ENCODE results near the gene ADAMTS8. TPM values are rescaled to one million over a fixed set of nuclear protein-coding genes. Genes with fewer than 3 reads are reported as not detected.

The ADAMTS8 gene
- total RNA-seq, 1 donor from 2014 or later, result 1.5 TPM

DNA sequence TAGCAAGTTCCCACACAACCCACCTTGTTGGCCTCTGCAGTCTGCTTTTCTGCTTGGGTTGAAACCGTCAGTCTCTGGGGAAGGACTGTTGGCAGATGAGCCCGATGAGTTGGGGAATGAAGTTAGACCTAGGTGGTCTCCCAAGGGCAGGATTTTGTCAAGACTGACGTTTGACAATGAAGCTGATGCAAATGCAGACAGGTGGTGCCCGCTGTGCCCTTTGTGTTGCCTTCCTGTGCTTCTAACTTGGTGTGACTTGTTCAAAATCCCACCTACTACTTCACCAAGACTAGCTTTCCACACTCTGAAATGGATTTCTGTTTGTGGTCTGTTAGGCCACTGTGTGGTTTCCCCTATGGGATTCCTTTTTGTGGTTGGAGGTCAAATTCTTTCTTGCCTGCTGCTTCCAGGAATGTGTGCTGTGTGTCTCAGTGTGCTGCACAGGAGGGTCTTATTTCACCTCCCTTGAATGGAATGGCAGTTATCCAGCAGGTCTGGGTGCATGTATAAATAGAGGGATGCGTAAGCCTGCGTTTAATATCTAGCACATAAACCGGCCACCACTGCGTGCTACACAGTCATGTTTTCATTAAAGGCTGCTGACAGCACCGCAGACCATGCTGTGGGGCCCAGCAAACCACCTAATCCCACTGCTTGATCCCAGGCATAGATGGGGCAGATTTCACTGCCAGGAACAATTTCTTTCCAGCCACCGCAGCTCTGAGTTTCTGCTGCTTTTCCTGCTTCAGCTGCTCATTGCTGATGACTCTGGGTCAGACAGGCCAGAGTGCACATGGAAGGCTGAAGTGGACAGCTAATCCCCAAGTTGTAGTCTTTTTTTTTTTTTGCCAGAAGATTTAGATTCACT lies 44.8 kb downstream of the ADAMTS8 start:
- Histone ChIP-seq H3K27me3 (no peaks in the 10 kb centered on the region), H3K36me3 (no peaks in the 10 kb centered on the region)
- no peak for DNase-seq (ENCODE audit: extremely low spot score in 2 of 2)

GRCh38 chr11:130381317-130381716 lies 47.1 kb downstream of the ADAMTS8 start:
- DNase-seq (ENCODE audit: extremely low spot score in 2 of 2), result no peak
- Histone ChIP-seq H3K9me3 (no peaks in the 10 kb centered on the region), H3K4me1 (no peaks in the 10 kb centered on the region), H3K27me3 (no peaks in the 10 kb centered on the region), H3K36me3 (no peaks in the 10 kb centered on the region), H3K27ac (no peak overlapping the region), H3K4me3 (no peak overlapping the region)
- intact Hi-C loops (cut with DNase I), result no loop called here
- TF ChIP-seq CTCF (IDR thresholded peaks at IDR 0.05) (no peak), POLR2A (IDR thresholded peaks at IDR 0.05) (no peak), POLR2AphosphoS5 (IDR thresholded peaks at IDR 0.05; ENCODE audit: insufficient read depth in 1 of 2, low read depth in 1 of 2) (no peak)

More for the DNA sequence above, 44.8 kb downstream of the ADAMTS8 start:
- H3K4me3 ChIP-seq, result no peak overlapping the region
- no peak overlapping the region for H3K27ac ChIP-seq
- no peaks in the 10 kb centered on the region for H3K4me1 ChIP-seq
- no peaks in the 10 kb centered on the region for H3K9me3 ChIP-seq
- no peak for TF ChIP-seq CTCF (IDR thresholded peaks at IDR 0.05)
- no peak for TF ChIP-seq POLR2AphosphoS5 (IDR thresholded peaks at IDR 0.05; ENCODE audit: insufficient read depth in 1 of 2, low read depth in 1 of 2)
- TF ChIP-seq POLR2A (IDR thresholded peaks at IDR 0.05), result no peak
- intact Hi-C loops (cut with DNase I), result no loop called here

GRCh38 chr11:130380778-130381177 lies 47.6 kb downstream of the ADAMTS8 start:
- no peaks in the 10 kb centered on the region for H3K36me3 ChIP-seq
- no peaks in the 10 kb centered on the region for H3K27me3 ChIP-seq
- H3K27ac ChIP-seq, result no peak overlapping the region
- TF ChIP-seq POLR2A (IDR thresholded peaks at IDR 0.05) (no peak), POLR2AphosphoS5 (IDR thresholded peaks at IDR 0.05; ENCODE audit: insufficient read depth in 1 of 2, low read depth in 1 of 2) (no peak), CTCF (IDR thresholded peaks at IDR 0.05) (no peak)
- intact Hi-C loops (cut with DNase I), result no loop called here
- no peaks in the 10 kb centered on the region for H3K4me1 ChIP-seq
- DNase-seq (ENCODE audit: extremely low spot score in 2 of 2), result no peak
- H3K9me3 ChIP-seq, result no peaks in the 10 kb centered on the region
- no peak overlapping the region for H3K4me3 ChIP-seq

- no peaks in the 10 kb centered on the region for H3K4me1 ChIP-seq
- H3K36me3 ChIP-seq, result no peaks in the 10 kb centered on the region
- H3K9me3 ChIP-seq, result no peaks in the 10 kb centered on the region
- H3K27ac ChIP-seq, result no peak overlapping the region
- no peak for DNase-seq (ENCODE audit: extremely low spot score in 2 of 2)
- no peak overlapping the region for H3K4me3 ChIP-seq
- no peaks in the 10 kb centered on the region for H3K27me3 ChIP-seq
- intact Hi-C loops (cut with DNase I), result no loop called here
- TF ChIP-seq CTCF (IDR thresholded peaks at IDR 0.05), result no peak
Observed at GRCh38 chr11:130379276-130379675, 49.1 kb downstream of the ADAMTS8 start.

DNA sequence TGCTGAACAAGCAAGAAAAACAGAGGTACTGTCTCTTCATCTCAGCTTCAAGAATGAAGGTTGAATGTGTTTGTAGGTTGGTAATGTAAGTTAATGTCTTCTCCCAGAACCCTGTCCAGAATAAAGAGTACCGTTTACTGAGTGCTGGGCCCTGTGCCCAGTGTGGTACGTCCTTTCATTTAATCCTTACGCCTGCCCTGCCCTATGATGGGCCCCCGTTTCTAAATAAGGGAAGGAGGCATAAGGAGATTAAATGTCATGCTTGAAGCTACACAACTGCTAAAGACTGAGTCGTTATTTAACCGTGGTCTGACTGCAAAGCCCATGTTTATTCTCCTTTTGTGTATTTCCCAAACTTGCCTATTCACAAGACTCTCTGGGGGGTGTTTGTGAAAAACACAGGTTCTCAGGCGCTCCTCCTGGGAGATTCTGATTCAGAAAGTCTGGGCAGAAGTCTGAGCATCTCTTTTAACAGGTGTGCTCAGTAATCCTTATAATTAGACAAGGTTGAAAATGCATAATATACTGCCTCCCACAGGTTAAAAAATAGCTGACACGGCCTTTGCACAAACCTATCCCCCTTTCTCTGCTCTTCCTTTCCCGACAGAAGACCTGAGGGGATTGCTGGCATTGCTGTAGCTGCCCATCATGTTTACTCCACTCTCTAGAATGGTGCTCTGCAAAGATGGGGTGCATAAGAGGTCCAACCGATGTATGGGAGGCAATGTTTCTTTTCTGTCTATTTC lies 57.4 kb downstream of the ADAMTS8 start:
- no peak overlapping the region for H3K27ac ChIP-seq

More for the DNA sequence above, 57.4 kb downstream of the ADAMTS8 start:
- H3K4me3 ChIP-seq, result no peak overlapping the region
- no peaks in the 10 kb centered on the region for H3K36me3 ChIP-seq
- H3K4me1 ChIP-seq, result no peaks in the 10 kb centered on the region
- TF ChIP-seq CTCF (IDR thresholded peaks at IDR 0.05), result no peak
- no peak for TF ChIP-seq POLR2A (IDR thresholded peaks at IDR 0.05)
- TF ChIP-seq POLR2AphosphoS5 (IDR thresholded peaks at IDR 0.05; ENCODE audit: insufficient read depth in 1 of 2, low read depth in 1 of 2), result no peak
- no peaks in the 10 kb centered on the region for H3K9me3 ChIP-seq
- intact Hi-C loops (cut with DNase I), result no loop called here
- no peaks in the 10 kb centered on the region for H3K27me3 ChIP-seq
- DNase-seq (ENCODE audit: extremely low spot score in 2 of 2), result no peak

All from vagina (tissue), 2 donors.